ENCODE data around the gene FAM81B. TPM values are rescaled to one million over a fixed set of nuclear protein-coding genes. Genes with fewer than 3 reads are reported as not detected.

Gene FAM81B
- total and polyA plus RNA-seq, 2 of the 4 experiments (the other 2 are of a cell fraction) = not detected

DNA sequence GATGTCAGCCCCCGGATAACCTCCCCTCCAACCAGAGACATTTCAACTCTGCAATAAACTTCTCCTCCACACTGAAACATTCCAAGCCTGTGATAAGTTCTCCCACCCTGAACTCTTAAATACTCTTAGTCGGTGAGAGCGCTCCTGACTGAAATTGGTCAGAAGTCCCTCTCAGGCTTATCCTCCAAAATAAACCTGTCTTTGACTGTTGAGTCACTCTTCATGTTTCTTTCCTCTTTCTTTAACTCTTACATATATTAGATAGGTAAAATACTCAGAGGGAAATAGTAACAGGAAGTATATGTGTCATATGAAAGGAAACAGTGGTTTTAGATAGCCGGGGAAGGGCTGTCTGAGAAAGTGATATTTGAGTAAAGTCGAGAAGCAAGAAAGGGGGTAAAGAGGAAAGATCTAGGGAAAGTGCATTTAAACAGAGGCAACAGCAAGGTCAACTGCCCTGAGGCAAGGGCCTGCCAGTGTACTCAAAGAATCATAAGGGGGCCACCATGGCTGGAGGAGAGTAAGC is 11.0 kb upstream of the FAM81B start:
- no peaks in the 10 kb centered on the region; the same call in 1 of the 2 replicates for H4K20me1 ChIP-seq (ENCODE audit: insufficient read depth, low read length)
- H4K91ac ChIP-seq (ENCODE audit: insufficient read depth, low read depth, low read length) = no peak overlapping the region
- no peak overlapping the region for H2AK5ac ChIP-seq (ENCODE audit: low read depth, low read length)
- H3K9ac ChIP-seq (ENCODE audit: low read depth, low read length) = no peak overlapping the region
- no peaks in the 10 kb centered on the region for H3K79me1 ChIP-seq (ENCODE audit: low read depth in 1 of 2, low read length in 2 of 2)
- ATAC-seq (ENCODE audit: low read depth) (no peak), DNase-seq (no peak)
- dilution Hi-C loops (cut with HindIII; ENCODE audit: low sequenced_read_pairs, unreplicated experiment) = no loop called here
- H3K56ac ChIP-seq (ENCODE audit: extremely low read depth, insufficient read depth, low read length) = no peak overlapping the region
- H3K23ac ChIP-seq (ENCODE audit: low read depth, low read length) = no peak overlapping the region
- no peak overlapping the region for H4K5ac ChIP-seq (ENCODE audit: low read depth, low read length)
- no peak overlapping the region for H2AK9ac ChIP-seq (replicated peaks; ENCODE audit: low read depth, low read length, poor library complexity)
- no peak overlapping the region for H2BK120ac ChIP-seq (ENCODE audit: low read depth, low read length)
- no peak overlapping the region for H3K4ac ChIP-seq (ENCODE audit: low read depth, low read length)
- H3K27ac ChIP-seq (ENCODE audit: insufficient read depth, low read length) = no peak overlapping the region
- no peak overlapping the region for H4K8ac ChIP-seq (ENCODE audit: low read depth in 2 of 2, low read length in 2 of 2)
- no peaks in the 10 kb centered on the region; the same call in 1 of the 2 replicates for H3K27me3 ChIP-seq (ENCODE audit: control insufficient read depth, insufficient read depth, low read length)
- H3K4me1 ChIP-seq (ENCODE audit: control insufficient read depth, insufficient read depth, low read length) = no peaks in the 10 kb centered on the region
- CTCF ChIA-PET = no interaction called here
- no TSS peak for BruUV-seq (replicated peaks)
- whole genome bisulfite sequencing, 2 experiments (ENCODE audit: extremely low coverage in 2 of 2, insufficient read length in 1 of 2) = 56% methylated on average over 2 of the region's 5 CpGs; no CpG with 5 or more reads in 1 of the 2 experiments
- H2BK15ac ChIP-seq (ENCODE audit: low read depth, low read length) = no peak overlapping the region
- H2AFZ ChIP-seq (replicated peaks; ENCODE audit: low read length, poor library complexity) = no peak overlapping the region
- H2BK5ac ChIP-seq (ENCODE audit: low read depth, low read length, poor library complexity, severe bottlenecking) = no peak overlapping the region
- H3K4me2 ChIP-seq (ENCODE audit: low read depth, low read length) = no peak overlapping the region
- in situ Hi-C loops (cut with MboI; ENCODE audit: low sequenced_read_pairs) = no loop called here
- TF ChIP-seq CHD1 (IDR thresholded peaks at IDR 0.05; ENCODE audit: low read depth, low read length) (no peak), RAD21 (IDR thresholded peaks at IDR 0.05; ENCODE audit: low read length) (no peak), MAZ (IDR thresholded peaks at IDR 0.05; ENCODE audit: borderline replicate concordance, low read depth, low read length) (no peak), NFE2L2 (IDR thresholded peaks at IDR 0.05; ENCODE audit: low read depth, low read length) (no peak), BHLHE40 (IDR thresholded peaks at IDR 0.05; ENCODE audit: low read depth, low read length) (no peak), RFX5 (IDR thresholded peaks at IDR 0.05; ENCODE audit: low read depth, low read length) (no peak)
- TF ChIP-seq, protein P1, sequence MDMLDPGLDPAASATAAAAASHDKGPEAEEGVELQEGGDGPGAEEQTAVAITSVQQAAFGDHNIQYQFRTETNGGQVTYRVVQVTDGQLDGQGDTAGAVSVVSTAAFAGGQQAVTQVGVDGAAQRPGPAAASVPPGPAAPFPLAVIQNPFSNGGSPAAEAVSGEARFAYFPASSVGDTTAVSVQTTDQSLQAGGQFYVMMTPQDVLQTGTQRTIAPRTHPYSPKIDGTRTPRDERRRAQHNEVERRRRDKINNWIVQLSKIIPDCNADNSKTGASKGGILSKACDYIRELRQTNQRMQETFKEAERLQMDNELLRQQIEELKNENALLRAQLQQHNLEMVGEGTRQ (IDR thresholded peaks at IDR 0.05; ENCODE audit: low read depth, low read length) = no peak
- intact Hi-C loops (cut with micrococcal nuclease) = no loop called here
- no peaks in the 10 kb centered on the region for H3K36me3 ChIP-seq (ENCODE audit: control insufficient read depth, insufficient read depth, low read length)
- no peak overlapping the region for H3K18ac ChIP-seq (ENCODE audit: low read depth, low read length)
- no peak overlapping the region for H3K14ac ChIP-seq (replicated peaks; ENCODE audit: low read depth, low read length)
- no peaks in the 10 kb centered on the region for H3K9me1 ChIP-seq (ENCODE audit: insufficient read depth, low read length)
- H3K4me3 ChIP-seq (ENCODE audit: insufficient read depth, low read depth, low read length) = no peak overlapping the region
- POLR2A ChIA-PET (ENCODE audit: unreplicated experiment) = no interaction called here
- no peak overlapping the region for H2BK20ac ChIP-seq (ENCODE audit: low read depth, low read length)
- H3K9me3 ChIP-seq (ENCODE audit: control insufficient read depth, insufficient read depth, low read length) = no peaks in the 10 kb centered on the region

Data from IMR-90 (cell line).